EH (cell line): ENCODE measurements around the gene FANCD2.
A peak's percentile ranks its signal among the peaks of the same experiment; 100 is the strongest.
"Not testable (repeated sequence)": the region's sequence is repeated elsewhere in the genome, so short reads cannot be mapped to it uniquely, and the experiment has no call there.

Source experiments
- DNase-seq: peaks from one replicate; pipeline ENCODE4 v3.0.0-alpha.2; 2015; ENCODE audit warnings: low read depth

Gene FANCD2

GRCh38 chr3:10026084-10026890 lies at the start of gene FANCD2:
FANCD2 (plus strand) TSS chr3:10026437; CDS start chr3:10028658, 2,221 bp downstream.
- peak; percentile 85 for DNase-seq

DNA sequence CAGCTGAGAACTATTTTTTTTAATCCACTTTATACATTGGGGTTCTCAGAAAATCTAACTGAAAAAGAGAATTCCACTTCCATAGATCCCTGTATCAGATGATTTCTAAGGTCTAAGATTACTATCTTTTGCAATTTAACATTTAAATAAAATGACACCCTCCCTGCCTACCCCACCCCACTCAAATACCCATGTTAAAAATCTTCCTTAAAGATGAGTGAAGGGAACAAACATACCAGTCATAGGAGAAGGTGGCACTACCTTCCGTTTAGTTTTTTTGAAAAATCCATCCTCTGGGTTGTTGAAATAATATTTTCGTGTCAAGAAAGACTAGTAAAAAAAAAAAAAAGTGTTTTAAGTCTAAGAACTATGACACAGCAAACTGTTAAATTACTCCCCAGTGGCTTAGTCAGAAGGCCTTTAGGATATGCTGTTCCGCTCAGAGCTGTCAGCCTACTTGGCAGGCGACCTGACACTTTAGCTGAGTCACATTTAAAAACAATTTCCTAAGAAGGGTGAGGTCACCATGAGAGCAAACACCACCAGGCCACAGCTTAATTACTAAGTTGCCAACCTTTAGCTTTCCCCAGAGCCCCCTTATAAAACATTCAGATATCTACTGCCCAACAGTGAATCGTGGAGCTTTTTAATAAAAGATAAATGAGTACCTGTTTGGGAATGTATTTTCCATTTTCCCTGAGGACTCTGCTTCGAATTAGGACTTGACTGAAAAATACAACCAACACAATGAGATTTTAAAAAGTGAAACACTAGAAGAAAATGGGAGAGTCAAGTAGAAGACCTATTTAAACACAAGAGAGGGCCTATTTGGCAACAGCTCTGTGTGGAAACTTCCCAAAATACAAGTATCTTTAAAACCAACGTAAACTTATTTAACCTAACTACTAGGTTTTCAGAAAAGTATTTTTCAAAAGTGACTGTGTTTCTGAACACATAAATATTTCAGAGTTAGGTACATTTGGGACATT lies 49.2 kb upstream of the FANCD2 start:
- peak; percentile 98 for DNase-seq

- no peak for DNase-seq
These were observed 47.4 kb upstream of the FANCD2 start for GRCh38 chr3:9978710-9979305.

GRCh38 chr3:9980251-9980650 lies 46.0 kb upstream of the FANCD2 start:
- no peak for DNase-seq

GRCh38 chr3:9986230-9986725 lies 40.0 kb upstream of the FANCD2 start:
- no peak for DNase-seq

- peak; percentile 34 for DNase-seq
These were observed 32.0 kb upstream of the FANCD2 start for GRCh38 chr3:9994086-9994844.

GRCh38 chr3:10000686-10001085 lies 25.6 kb upstream of the FANCD2 start:
- DNase-seq: no peak

- DNase-seq: no peak
These were observed 23.3 kb upstream of the FANCD2 start for GRCh38 chr3:10002951-10003350.

GRCh38 chr3:10004506-10004905 lies 21.7 kb upstream of the FANCD2 start:
- DNase-seq: no peak

- DNase-seq: peak; percentile 28
These were observed 21.2 kb upstream of the FANCD2 start for GRCh38 chr3:10004960-10005564.

- no peak for DNase-seq
These were observed 20.0 kb upstream of the FANCD2 start for GRCh38 chr3:10006048-10006761.

- DNase-seq: no peak
These were observed 19.5 kb upstream of the FANCD2 start for GRCh38 chr3:10006762-10007090.

GRCh38 chr3:10007126-10007782 lies 19.0 kb upstream of the FANCD2 start:
- DNase-seq: no peak

DNA sequence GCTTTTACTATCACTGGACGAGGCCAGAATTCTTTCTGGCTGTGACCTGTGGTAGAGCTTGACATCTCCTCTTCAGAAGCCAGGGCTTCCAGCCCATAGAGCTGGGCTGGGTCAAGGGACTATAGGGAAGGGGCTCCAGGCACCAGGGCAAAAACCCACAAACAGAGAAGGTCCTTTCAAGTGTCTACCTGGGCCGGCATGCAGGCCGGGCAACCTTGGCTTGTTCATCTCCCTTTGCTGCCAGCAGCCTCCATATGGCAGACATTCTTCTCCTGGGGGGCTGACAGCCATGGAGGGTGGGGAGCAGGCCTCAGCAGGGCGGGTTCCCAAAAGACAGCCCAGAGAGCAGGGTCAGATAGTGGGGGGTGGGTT lies 18.0 kb upstream of the FANCD2 start:
- DNase-seq: not testable (repeated sequence)

DNA sequence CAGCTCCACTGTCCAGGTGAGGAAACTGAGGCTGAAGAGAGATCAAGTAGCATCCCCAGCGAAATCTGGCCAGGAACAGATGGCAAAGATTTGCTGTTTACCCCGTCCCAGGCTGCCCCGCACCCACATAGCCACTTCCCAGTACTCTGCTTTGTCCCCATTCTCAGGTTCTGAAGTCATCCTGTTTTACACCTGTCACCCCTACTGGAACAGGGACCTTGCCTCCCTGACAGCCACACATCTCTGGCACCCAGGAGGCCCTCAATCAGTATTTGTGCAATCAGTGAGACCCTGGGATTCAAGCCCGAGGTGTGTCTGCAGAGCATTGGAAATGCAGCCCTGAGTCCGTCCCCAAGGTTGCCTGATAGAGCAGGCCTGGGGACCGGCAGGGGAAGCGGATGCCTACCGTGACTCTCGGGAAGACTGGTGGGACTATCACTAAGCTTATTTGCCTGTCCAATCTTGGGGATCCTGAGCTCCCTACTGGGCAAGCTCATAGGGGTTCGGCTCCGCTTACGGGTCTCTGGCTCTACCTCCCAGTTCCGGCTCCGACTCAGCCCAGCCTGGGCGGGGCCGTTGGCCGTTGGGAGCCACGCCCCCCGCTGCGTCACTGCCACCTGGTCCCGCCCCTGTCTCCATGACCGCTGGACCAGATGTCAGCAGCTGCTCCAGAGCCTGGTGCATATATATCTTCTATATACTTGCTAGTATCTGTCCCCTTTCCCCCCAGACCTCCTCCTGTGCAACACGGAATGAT lies 17.5 kb upstream of the FANCD2 start:
- peak; percentile 75 for DNase-seq

- DNase-seq: no peak
These were observed 15.8 kb upstream of the FANCD2 start for GRCh38 chr3:10010421-10010877.

DNA sequence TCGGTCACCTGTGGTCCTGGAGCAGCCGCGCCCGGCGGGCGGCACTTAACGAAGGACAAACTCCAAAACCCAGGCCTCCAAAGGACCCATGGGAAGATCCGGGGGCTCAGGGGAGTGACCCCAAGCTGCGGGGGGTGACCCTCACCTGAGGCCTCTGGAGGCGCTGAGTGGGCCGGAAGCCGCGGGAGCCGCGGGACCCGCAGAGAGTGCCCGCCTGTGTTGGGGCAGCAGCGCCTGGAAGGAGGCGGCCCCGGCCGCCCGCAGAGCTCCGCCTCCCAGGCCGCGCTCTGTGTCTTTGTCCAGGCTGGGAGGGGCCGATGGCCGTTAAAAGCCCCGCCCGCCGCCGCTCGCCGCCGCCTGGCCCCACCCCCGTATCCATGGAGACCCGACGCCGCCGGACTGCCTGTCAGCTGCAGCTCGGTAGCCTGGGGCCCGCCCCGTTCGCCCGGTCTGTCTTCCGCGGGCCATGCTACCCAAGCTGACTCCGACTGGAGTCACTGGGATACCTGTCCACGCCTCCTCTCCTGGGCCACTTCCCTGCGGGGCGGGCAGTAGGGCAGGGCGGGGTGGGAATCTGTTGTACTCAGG lies 15.3 kb upstream of the FANCD2 start:
- DNase-seq: peak; percentile 93

DNA sequence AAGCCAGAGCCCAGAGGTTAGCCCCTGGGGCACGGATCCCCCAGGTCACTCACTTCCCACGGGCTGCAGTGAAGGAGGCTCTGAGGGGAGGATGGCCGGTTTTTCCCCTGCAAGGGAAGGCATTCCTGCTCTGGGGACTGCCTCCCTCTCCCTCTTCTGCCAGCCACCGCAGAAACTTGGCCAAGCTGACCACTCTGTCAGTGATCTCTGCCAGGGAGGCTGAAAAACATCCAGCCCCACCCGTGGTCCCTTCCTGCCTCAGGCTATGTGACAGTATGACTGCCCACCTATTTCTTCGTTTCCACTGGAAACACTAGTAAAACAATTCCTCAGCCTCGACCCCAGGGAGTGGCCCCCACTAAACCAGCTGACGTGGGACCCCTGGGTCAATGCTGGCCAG lies 14.6 kb upstream of the FANCD2 start:
- peak; percentile 58 for DNase-seq

DNA sequence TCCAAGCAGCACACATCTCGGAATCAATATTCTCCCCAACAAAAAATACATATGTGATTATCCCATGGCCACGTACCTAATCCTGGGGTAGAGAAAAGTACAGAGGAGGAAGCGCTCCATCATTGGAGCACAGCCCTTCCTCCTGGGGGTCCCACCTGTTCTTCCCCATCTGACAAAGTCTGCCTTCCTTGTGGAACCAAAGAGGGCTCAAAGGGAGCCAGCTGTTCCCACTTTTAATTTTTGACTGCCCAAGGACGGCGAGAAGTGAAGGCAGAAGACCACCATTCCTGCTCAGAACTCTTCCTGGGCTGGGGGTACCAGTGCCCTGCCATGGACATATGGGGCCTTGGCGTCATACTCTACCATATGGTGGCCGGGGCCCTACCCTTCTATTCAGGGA lies 14.1 kb upstream of the FANCD2 start:
- no peak for DNase-seq
